Measurements from ENCODE around the gene UBE4B.

Gene UBE4B

DNA sequence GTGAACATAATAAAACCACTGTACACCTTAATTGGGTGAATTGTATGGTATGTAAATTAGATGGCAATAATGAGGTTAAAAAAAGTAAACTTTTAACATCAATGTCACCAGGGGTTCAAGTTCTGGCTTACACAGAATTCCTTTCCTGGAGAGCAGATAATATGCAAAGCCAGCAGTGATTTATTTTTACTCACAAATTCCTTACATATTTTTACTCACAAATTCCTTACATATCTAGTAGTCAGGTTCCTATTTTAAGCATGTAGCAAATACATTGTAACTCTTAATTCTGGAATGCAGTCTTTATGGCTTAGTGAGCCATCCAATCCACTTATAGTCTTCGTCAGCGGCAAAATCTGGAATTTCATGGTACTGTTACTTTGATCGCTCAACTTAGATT is 1.3 kb upstream of the UBE4B start:
- Histone ChIP-seq H3K4me2 (ENCODE audit: low read length, poor library complexity, severe bottlenecking) (no peak overlapping the region), H2BK120ac (ENCODE audit: low read depth, low read length) (no peak overlapping the region), H2AK5ac (ENCODE audit: low read length, severe bottlenecking) (no peak overlapping the region), H3K36me3 (ENCODE audit: control insufficient read depth in 1 of 2, insufficient read depth in 2 of 2, low read depth in 1 of 2, low read length in 2 of 2) (peaks cover 0 to 5% of the 10 kb centered on the region in 2 experiments), H3K9me3 (ENCODE audit: control insufficient read depth, low read length) (no peaks in the 10 kb centered on the region), H3K4me3 (ENCODE audit: insufficient read depth in 1 of 2, low read depth in 1 of 2, low read length in 2 of 2) (no peak overlapping the region), H3K27me3 (ENCODE audit: control insufficient read depth in 1 of 2, insufficient read depth in 1 of 2, low read length in 2 of 2) (no peaks in the 10 kb centered on the region), H2BK5ac (ENCODE audit: low read depth, low read length, poor library complexity, severe bottlenecking) (no peak overlapping the region), H3K23ac (ENCODE audit: low read length in 2 of 2) (no peak overlapping the region), H2AFZ (ENCODE audit: low read depth, low read length) (no peak overlapping the region), H3K79me1 (replicated peaks; ENCODE audit: low read length, poor library complexity, severe bottlenecking) (no peaks in the 10 kb centered on the region), H3K9ac (ENCODE audit: low read length) (no peak overlapping the region), H4K91ac (ENCODE audit: low read length) (no peak overlapping the region), H4K8ac (ENCODE audit: low read length) (no peak overlapping the region), H2BK12ac (ENCODE audit: low read length in 2 of 2) (no peak overlapping the region), H3K4me1 (ENCODE audit: control insufficient read depth, insufficient read depth, low read depth, low read length) (peaks cover 3% of the 10 kb centered on the region), H3K4ac (ENCODE audit: low read depth in 1 of 2, low read length in 2 of 2) (no peak overlapping the region), H3K18ac (ENCODE audit: low read depth in 1 of 2, low read length in 2 of 2) (no peak overlapping the region), H3K14ac (ENCODE audit: low read length in 2 of 2) (no peak overlapping the region), H3K27ac (ENCODE audit: low read length, poor library complexity, severe bottlenecking) (no peak overlapping the region), H2BK15ac (ENCODE audit: low read depth, poor library complexity, severe bottlenecking) (no peak overlapping the region)
- peak; percentile 41 for DNase-seq
- WGBS, result no CpG with 5 or more reads among the region's 3 CpGs

DNA sequence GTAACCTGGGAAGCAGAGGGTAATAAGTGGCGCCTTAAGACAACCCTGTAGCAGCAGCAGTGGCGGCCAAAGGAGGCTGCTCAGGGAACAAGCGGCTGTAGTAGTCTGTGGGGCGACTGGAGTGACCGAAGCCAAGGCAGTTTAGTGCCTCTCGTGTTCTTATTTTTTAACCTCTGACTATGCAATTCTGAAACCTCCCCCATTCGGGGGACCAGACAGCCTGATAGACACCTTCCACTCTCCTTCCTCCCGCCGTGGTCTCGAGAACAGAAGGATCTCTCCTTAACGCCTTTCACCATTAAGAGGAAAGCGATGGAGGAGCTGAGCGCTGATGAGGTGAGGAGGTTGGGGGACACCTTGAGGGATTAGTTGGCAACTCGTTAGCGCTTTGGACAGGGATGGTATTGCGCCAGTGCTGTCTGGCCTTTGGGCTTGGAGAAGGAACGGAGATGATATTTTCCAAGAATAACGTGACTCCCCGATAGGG is 644 bp downstream of the UBE4B start:
- peak overlapping the region; percentile 97 for H3K9ac ChIP-seq (ENCODE audit: low read length)
- peak overlapping the region; percentile 72 for H3K27ac ChIP-seq (ENCODE audit: low read length, poor library complexity, severe bottlenecking)
- H4K91ac ChIP-seq (ENCODE audit: low read length), result peak overlapping the region; percentile 5
- peaks cover 3% of the 10 kb centered on the region for H3K4me1 ChIP-seq (ENCODE audit: control insufficient read depth, insufficient read depth, low read depth, low read length)
- no peaks in the 10 kb centered on the region for H3K9me3 ChIP-seq (ENCODE audit: control insufficient read depth, low read length)
- H3K14ac ChIP-seq (ENCODE audit: low read length in 2 of 2), result peak overlapping the region in 1 of 2 experiments; percentile 63
- H3K4ac ChIP-seq (ENCODE audit: low read depth in 1 of 2, low read length in 2 of 2), result peak overlapping the region; percentile 5 to 45
- H2BK120ac ChIP-seq (ENCODE audit: low read depth, low read length), result peak overlapping the region; percentile 80
- H3K23ac ChIP-seq (ENCODE audit: low read length in 2 of 2), result peak overlapping the region in 1 of 2 experiments; percentile 20
- DNase-seq, result peak; percentile 70
- peak overlapping the region; percentile 25 to 90 for H3K18ac ChIP-seq (ENCODE audit: low read depth in 1 of 2, low read length in 2 of 2)
- peak overlapping the region in 1 of 2 experiments; percentile 50 for H2BK12ac ChIP-seq (ENCODE audit: low read length in 2 of 2)
- H2AK5ac ChIP-seq (ENCODE audit: low read length, severe bottlenecking), result no peak overlapping the region
- H2BK5ac ChIP-seq (ENCODE audit: low read depth, low read length, poor library complexity, severe bottlenecking), result peak overlapping the region; percentile 10
- 1% methylated on average over 11 of the region's 19 CpGs for WGBS
- peak overlapping the region; percentile 71 to 100 for H3K4me3 ChIP-seq (ENCODE audit: insufficient read depth in 1 of 2, low read depth in 1 of 2, low read length in 2 of 2)
- peak overlapping the region; percentile 55 for H4K8ac ChIP-seq (ENCODE audit: low read length)
- peak overlapping the region; percentile 30 for H2AFZ ChIP-seq (ENCODE audit: low read depth, low read length)
- no peaks in the 10 kb centered on the region for H3K27me3 ChIP-seq (ENCODE audit: control insufficient read depth in 1 of 2, insufficient read depth in 1 of 2, low read length in 2 of 2)
- H3K79me1 ChIP-seq (replicated peaks; ENCODE audit: low read length, poor library complexity, severe bottlenecking), result peaks cover 2% of the 10 kb centered on the region
- peak overlapping the region; percentile 54 for H3K4me2 ChIP-seq (ENCODE audit: low read length, poor library complexity, severe bottlenecking)
- peak overlapping the region; percentile 29 for H2BK15ac ChIP-seq (ENCODE audit: low read depth, poor library complexity, severe bottlenecking)
- peaks cover 5 to 22% of the 10 kb centered on the region in 2 experiments for H3K36me3 ChIP-seq (ENCODE audit: control insufficient read depth in 1 of 2, insufficient read depth in 2 of 2, low read depth in 1 of 2, low read length in 2 of 2)

DNA sequence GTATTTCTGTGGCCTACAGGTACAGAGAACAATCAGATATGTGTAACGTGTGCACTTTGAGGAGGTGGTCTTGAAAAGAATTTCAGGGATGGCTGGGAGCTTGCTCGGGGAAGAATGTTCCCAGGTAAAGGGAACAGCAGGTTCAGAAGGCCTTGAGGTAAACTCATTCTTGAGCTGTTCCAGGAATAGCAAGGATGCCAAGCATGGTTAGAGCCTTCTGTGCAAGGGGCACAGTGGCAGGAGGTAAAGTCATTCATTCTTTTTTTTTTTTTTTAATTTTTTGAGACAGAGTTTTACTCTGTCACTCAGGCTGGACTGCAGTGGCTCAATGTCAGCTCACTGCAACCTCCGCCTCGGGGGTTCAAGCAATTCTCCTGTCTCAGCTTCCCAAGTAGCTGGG is 10.0 kb downstream of the UBE4B start:
- Histone ChIP-seq H3K23ac (ENCODE audit: low read length in 2 of 2) (no peak overlapping the region), H2BK12ac (ENCODE audit: low read length in 2 of 2) (no peak overlapping the region), H3K36me3 (ENCODE audit: control insufficient read depth in 1 of 2, insufficient read depth in 2 of 2, low read depth in 1 of 2, low read length in 2 of 2) (peaks cover 17 to 27% of the 10 kb centered on the region in 2 experiments), H3K79me1 (replicated peaks; ENCODE audit: low read length, poor library complexity, severe bottlenecking) (peaks cover 33% of the 10 kb centered on the region), H3K4ac (ENCODE audit: low read depth in 1 of 2, low read length in 2 of 2) (no peak overlapping the region), H2BK15ac (ENCODE audit: low read depth, poor library complexity, severe bottlenecking) (no peak overlapping the region), H3K9me3 (ENCODE audit: control insufficient read depth, low read length) (no peaks in the 10 kb centered on the region), H3K4me2 (ENCODE audit: low read length, poor library complexity, severe bottlenecking) (no peak overlapping the region), H3K9ac (ENCODE audit: low read length) (no peak overlapping the region), H3K18ac (ENCODE audit: low read depth in 1 of 2, low read length in 2 of 2) (peak overlapping the region in 1 of 2 experiments; percentile 21), H3K4me3 (ENCODE audit: insufficient read depth in 1 of 2, low read depth in 1 of 2, low read length in 2 of 2) (no peak overlapping the region), H4K91ac (ENCODE audit: low read length) (no peak overlapping the region), H3K27me3 (ENCODE audit: control insufficient read depth in 1 of 2, insufficient read depth in 1 of 2, low read length in 2 of 2) (no peaks in the 10 kb centered on the region), H2BK120ac (ENCODE audit: low read depth, low read length) (no peak overlapping the region), H2BK5ac (ENCODE audit: low read depth, low read length, poor library complexity, severe bottlenecking) (no peak overlapping the region), H3K14ac (ENCODE audit: low read length in 2 of 2) (no peak overlapping the region), H3K4me1 (ENCODE audit: control insufficient read depth, insufficient read depth, low read depth, low read length) (peaks cover 5% of the 10 kb centered on the region), H2AK5ac (ENCODE audit: low read length, severe bottlenecking) (no peak overlapping the region), H4K8ac (ENCODE audit: low read length) (no peak overlapping the region), H3K27ac (ENCODE audit: low read length, poor library complexity, severe bottlenecking) (no peak overlapping the region), H2AFZ (ENCODE audit: low read depth, low read length) (no peak overlapping the region)
- no peak for DNase-seq
- WGBS, result 97% methylated on average over 4 of the region's 4 CpGs

DNA sequence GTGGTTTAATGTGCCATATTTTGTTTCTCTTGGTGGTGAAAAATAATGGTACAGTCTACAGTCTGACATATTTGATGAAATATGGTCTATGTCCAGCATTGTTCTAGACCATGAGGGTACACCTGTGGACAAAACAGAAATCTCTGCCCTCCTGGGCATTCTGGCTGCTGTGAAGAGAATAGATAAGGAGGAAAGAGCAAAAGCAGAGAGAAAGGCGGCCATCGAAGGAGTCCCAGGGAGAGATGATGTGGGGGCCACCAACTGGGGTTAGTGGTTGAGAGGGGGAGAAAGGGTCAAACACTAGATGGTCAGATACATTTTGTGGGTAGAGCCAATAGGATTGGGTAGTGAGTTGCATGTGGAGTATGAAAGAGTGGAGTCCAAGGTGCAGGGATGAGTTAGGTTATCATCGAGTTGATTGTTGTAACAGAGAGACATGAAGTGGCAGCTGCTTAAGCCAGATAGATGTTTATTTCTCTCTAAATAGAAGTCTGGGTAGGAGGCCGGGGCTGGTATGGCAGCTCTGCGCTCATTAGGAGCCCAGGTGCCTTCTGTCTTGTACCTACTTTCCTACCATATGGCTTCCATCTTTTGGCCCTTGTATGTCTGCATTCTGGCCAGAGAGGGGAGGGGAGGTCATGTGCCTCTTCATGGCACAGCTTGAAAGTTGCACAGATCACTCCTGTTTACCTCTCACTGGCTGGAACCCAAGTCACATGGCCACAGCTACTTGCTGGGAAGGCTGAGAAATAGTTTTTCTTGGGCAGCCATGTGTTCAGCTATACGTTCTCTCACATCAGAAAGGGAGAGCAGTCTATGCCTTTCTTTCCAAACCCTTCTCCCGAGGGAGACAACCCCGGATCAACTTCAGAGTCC is 13.0 kb downstream of the UBE4B start:
- Histone ChIP-seq H3K4me3 (ENCODE audit: insufficient read depth in 1 of 2, low read depth in 1 of 2, low read length in 2 of 2) (peak overlapping the region in 1 of 2 experiments; percentile 39), H3K36me3 (ENCODE audit: control insufficient read depth in 1 of 2, insufficient read depth in 2 of 2, low read depth in 1 of 2, low read length in 2 of 2) (peaks cover 18 to 21% of the 10 kb centered on the region in 2 experiments), H3K4me2 (ENCODE audit: low read length, poor library complexity, severe bottlenecking) (no peak overlapping the region), H4K8ac (ENCODE audit: low read length) (no peak overlapping the region), H3K27ac (ENCODE audit: low read length, poor library complexity, severe bottlenecking) (no peak overlapping the region), H2BK15ac (ENCODE audit: low read depth, poor library complexity, severe bottlenecking) (no peak overlapping the region), H3K9ac (ENCODE audit: low read length) (no peak overlapping the region), H3K4me1 (ENCODE audit: control insufficient read depth, insufficient read depth, low read depth, low read length) (peaks cover 7% of the 10 kb centered on the region), H3K14ac (ENCODE audit: low read length in 2 of 2) (no peak overlapping the region), H4K91ac (ENCODE audit: low read length) (peak overlapping the region; percentile 75), H2BK120ac (ENCODE audit: low read depth, low read length) (peak overlapping the region; percentile 19), H2BK5ac (ENCODE audit: low read depth, low read length, poor library complexity, severe bottlenecking) (no peak overlapping the region), H3K4ac (ENCODE audit: low read depth in 1 of 2, low read length in 2 of 2) (no peak overlapping the region), H3K79me1 (replicated peaks; ENCODE audit: low read length, poor library complexity, severe bottlenecking) (peaks cover 43% of the 10 kb centered on the region), H3K23ac (ENCODE audit: low read length in 2 of 2) (no peak overlapping the region), H3K9me3 (ENCODE audit: control insufficient read depth, low read length) (no peaks in the 10 kb centered on the region), H3K27me3 (ENCODE audit: control insufficient read depth in 1 of 2, insufficient read depth in 1 of 2, low read length in 2 of 2) (no peaks in the 10 kb centered on the region), H3K18ac (ENCODE audit: low read depth in 1 of 2, low read length in 2 of 2) (peak overlapping the region in 1 of 2 experiments; percentile 21), H2AK5ac (ENCODE audit: low read length, severe bottlenecking) (no peak overlapping the region), H2AFZ (ENCODE audit: low read depth, low read length) (no peak overlapping the region), H2BK12ac (ENCODE audit: low read length in 2 of 2) (no peak overlapping the region)
- WGBS, result 92% methylated on average over 8 of the region's 8 CpGs
- DNase-seq, result peak; percentile 74
